NCI-H446 treated with DMSO at 0.1 percent for 48 hours (cell line): ENCODE measurements around the gene NELFCD.
"Not testable (repeated sequence)": the region's sequence is repeated elsewhere in the genome, so short reads cannot be mapped to it uniquely, and the experiment has no call there.

Source experiments
- DNase-seq: peaks from one replicate; lab custom pipeline; 2025; lab: John Stamatoyannopoulos, UW

NELFCD gene

DNA sequence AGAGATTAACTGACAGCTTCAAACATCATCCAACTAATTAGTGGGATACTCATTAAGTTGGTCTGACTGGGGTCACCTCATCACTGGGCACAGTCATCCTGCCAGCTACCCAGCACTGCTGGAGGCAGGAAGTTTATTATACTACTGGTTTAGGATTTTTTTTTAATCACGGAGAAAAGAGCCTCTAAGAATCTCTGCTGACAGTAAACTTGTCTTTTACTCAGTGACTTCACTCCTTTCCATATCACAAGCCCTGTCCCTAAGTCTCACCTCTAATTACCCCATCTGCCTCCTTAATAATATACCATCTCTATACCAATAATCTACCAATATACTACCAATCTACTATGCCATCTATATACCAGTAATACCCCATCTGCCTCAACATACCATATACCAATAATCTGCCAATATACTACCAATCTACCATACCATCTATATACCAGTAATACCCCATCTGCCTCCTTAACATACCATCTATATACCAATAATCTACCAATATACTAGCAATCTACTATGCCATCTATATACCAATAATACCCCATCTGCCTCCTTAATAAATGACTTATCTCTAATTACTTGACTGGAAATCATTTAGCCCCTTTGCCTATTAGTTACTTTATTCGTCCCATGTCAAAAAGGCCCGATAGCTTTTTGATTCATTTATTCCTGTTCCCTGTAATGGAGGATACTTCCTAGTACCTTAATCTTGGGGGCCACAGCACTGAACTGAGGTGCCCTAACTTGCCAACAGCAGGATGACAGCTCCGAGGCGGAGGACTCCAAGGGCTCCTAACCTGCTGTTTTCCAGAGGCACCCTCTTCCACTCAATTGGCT is 46.1 kb downstream of the NELFCD start:
- DNase-seq = no peak

- DNase-seq = no peak
These were observed 46.8 kb downstream of the NELFCD start for GRCh38 chr20:59027741-59028320.

DNA sequence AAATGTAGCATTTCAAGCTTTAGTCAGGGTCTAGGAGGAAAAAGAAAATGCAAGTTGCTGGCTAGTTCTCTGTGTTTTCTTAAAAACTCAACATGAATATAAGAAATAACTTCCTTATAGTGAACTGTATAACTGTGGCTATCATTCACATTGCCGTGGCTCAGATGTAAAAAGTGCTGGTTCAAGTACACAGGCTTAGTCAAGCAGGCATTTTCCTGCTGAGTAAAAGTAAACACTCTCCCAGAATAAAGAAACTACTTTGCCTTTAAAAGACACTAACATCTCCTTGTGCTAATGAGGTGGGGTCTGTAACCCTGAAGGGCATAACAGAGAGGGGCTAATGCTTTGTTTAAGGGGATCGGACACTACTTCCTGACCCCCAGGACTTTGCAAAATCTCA is 47.8 kb downstream of the NELFCD start:
- no peak for DNase-seq

DNA sequence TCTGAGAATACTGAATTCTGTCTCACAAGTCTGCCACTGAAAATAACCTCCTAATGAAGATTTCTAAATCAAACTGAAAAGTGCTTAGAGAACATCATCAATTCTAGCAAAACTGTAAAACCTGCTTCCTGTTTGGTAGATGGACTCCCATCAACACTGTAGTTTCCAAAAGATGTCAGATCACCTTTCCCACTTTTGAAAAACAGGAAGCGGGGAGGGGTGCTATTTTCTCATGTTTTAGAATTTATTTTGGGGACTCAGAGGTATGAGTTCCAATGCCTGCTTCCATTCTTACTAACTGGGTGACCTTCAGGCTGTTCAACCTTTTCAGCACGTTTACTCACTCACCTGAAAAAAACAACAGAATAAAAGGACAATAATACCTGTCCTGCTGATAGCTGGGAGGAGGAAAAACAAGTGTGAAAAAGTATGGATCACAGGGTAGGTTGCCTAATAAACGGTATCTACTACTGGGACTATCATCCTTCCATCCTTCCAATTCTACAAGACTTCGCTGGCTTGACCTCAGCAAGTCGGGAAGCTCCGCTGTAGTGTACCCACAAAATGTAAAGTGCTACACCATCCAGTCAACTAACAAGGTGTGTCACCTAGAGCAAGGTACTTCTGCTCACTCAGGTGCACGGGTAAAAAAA is 50.0 kb downstream of the NELFCD start:
- DNase-seq = no peak

- no peak for DNase-seq
These were observed 50.5 kb downstream of the NELFCD start for GRCh38 chr20:59031564-59032022.

- peak; percentile 93 for DNase-seq
These were observed 51.1 kb downstream of the NELFCD start, which contains the start of gene ATP5F1E for GRCh38 chr20:59032023-59032712. Gene ATP5F1E (minus strand): TSS chr20:59032335. CDS start chr20:59032251, 84 bp downstream.

DNA sequence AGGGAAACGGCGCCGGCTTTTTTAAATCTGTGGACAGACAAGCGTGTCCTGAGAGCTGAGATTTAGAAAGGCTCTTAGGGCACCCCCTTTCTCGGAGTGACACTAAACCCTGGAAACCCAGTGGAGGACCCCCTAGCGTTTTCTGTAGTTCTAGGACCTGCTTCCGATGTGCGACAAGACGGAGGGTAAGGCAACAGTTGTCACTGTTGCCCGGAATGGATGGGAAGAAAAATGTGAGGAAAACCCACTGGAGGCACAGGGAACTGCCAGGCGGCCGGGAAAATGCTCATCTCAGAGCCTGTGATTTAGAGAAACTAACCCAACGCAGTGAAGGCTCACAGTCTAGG is 51.6 kb downstream of the NELFCD start:
- DNase-seq = peak; percentile 50

GRCh38 chr20:59033093-59033492 is 52.0 kb downstream of the NELFCD start:
- no peak for DNase-seq

- no peak for DNase-seq
These were observed 52.6 kb downstream of the NELFCD start for GRCh38 chr20:59033616-59034165.

GRCh38 chr20:59035381-59035780 is 54.3 kb downstream of the NELFCD start:
- DNase-seq = no peak

- DNase-seq = no peak
These were observed 56.3 kb downstream of the NELFCD start for GRCh38 chr20:59037386-59037785.

DNA sequence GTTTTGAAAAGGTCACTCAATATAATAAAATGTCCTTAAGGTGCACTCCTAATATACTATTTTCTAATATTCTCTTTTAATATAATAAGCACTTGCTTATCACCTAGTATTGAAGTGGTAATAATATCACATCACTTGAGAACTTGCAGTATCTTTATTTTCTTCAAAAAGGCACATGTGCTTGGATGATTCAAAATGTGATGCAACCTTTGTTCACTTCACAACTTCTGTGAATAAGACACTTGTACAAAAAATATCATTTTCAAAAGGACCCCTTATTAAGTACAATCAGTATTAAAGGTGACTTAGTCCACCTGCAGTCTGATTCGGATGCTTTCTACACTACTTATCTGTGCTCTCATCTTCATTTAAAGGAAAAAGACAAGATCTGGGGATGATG is 58.2 kb downstream of the NELFCD start:
- DNase-seq = no peak

GRCh38 chr20:59040667-59041066 is 59.6 kb downstream of the NELFCD start:
- no peak for DNase-seq

- DNase-seq = not testable (repeated sequence)
These were observed 60.4 kb downstream of the NELFCD start for GRCh38 chr20:59041487-59041886.

DNA sequence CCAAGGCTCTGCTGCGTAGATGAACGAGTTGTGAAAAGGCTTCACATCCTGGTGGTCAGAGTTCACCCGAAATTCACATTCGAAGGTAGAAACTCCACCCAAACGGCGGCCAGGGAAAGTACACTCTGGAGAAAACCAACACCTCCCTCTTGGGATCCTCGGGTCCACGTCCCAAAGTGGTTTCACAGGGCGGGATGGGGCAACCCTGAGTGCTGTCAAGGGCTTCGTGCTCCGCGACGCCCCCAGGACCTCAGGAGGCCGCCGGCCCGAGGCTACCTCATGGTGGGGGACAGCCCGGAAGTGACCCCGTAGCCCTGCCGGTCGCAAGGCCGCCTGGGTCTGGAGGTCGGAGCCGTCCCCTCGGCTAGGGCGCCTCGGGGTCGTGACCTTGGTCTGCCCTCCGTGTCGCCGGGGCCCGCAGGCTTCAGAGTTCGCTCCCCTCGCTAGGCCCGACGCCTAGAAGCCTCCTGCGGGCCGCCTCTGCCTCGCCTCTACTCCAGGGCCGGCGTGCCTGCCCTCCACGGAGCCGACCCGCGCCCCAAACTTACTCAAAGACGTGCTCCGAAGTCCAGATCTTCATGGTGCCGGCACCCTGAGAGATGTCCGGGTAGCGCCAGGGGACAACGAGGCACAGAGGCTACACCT is 61.2 kb downstream of the NELFCD start, which contains the start of gene PRELID3B:
Gene PRELID3B (minus strand): TSS at position 636 of the 645 bp plus-strand sequence. CDS start 56 bp downstream, at position 580.
- DNase-seq = no peak

DNA sequence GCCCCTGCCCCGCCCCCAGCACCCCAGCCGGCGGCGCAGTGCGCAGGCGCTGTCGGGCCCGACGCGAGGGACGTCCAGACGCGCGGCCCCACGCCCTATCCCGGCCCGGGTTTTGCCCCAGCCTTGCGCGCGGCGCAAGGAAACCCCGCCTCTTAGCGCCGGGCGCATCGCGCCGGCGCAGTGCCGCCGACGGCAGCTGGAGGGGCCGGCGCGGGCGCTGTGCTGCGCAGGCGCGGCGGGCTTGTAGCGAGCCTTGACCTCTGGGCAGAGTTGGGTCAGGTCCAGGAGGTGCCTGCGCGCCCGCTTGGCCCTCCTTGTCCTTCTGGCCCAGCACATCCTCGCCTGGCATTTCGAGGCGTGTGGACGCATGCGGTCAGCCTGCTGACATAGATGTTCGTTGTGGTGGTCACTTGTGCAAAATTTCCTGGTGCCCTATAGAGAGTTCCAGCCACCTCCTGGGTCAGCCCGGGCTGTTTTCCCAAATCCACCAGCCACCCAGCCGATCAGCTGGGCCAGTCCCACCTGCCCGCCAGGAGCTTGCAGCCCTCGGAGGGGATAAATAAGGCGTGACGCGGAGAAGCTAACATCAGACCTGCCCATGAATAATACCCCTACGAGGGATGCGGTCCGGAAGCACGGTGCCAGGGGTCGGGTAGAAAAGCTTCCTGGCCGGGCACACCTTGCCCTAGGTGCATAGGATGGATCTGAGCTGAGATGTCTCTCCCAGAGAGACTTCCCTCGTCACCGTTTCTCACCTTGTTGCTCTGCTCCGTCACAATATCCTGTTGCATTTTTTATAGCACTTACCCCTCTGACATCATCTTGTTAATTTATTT is 62.0 kb downstream of the NELFCD start:
- DNase-seq = peak; percentile 80

DNA sequence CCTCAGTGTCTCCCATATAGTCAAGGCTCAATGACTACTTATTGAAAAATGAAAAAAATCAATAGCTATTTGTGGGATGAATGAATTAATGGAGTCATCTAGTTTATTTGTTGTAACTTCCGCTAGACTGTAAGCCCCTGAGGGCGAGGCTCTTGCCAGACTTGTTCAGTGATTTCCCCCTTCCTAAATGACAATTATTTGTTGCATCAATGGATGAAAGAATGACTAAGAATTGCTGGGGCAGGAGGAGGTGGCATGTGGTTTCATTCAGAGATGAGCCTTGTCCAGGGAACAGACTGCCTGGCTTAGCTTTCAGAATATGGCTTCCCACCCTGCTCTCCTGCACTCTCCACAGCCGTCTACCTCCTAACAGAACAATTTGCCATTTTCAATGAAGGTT is 62.6 kb downstream of the NELFCD start:
- no peak for DNase-seq

GRCh38 chr20:59044295-59044694 is 63.2 kb downstream of the NELFCD start:
- DNase-seq = no peak
